Esophagus squamous epithelium (tissue), 4 donors: Measurements from ENCODE around the gene LARGE1.

Experiments used
- POLR2A ChIP-seq, 4 donors: fragments of 450-650 bp; IDR thresholded peaks; one replicate each; pipeline ENCODE4 v1.6.1; 2017; ENCODE audit warnings: antibody characterized with exemption in 4 of 4, mild to moderate bottlenecking in 4 of 4, moderate library complexity in 3 of 4
- TF ChIP-seq, protein P1 (sequence below), 6 experiments: fragments of 450-650 bp in 4 of 6; fragments of 200-600 bp in 2 of 6; sonication (generic) in 2 of 6; IDR thresholded peaks; one replicate each; pipeline ENCODE4 v1.5.1; 2016 to 2019; ENCODE audit warnings: antibody characterized with exemption in 6 of 6, mild to moderate bottlenecking in 4 of 6, moderate library complexity in 4 of 6

DNA sequence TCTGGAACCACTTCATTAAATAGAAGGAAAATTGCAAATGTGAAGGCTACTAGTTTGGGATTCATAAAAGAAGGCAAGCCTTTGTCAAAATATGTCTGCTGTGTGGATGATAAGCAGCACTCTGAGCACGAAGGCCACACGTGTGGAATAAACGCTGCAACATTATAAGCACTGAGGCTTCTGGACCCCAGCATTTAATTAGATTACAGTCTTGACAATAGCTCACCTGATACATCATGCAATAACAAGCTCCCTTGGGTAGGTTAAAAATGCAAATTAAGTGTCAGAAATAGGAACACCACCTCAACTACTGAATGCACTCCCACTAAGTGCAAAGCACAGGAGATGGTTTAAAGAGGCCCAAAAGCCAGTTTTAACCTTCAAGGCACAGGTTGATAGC, 179.3 kb downstream of the LARGE1 start:
- TF ChIP-seq POLR2A (IDR thresholded peaks at IDR 0.05) = no peak
- TF ChIP-seq, protein P1, sequence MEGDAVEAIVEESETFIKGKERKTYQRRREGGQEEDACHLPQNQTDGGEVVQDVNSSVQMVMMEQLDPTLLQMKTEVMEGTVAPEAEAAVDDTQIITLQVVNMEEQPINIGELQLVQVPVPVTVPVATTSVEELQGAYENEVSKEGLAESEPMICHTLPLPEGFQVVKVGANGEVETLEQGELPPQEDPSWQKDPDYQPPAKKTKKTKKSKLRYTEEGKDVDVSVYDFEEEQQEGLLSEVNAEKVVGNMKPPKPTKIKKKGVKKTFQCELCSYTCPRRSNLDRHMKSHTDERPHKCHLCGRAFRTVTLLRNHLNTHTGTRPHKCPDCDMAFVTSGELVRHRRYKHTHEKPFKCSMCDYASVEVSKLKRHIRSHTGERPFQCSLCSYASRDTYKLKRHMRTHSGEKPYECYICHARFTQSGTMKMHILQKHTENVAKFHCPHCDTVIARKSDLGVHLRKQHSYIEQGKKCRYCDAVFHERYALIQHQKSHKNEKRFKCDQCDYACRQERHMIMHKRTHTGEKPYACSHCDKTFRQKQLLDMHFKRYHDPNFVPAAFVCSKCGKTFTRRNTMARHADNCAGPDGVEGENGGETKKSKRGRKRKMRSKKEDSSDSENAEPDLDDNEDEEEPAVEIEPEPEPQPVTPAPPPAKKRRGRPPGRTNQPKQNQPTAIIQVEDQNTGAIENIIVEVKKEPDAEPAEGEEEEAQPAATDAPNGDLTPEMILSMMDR (IDR thresholded peaks at IDR 0.05) = no peak
